IMR-90 (cell line): ENCODE data around the gene LAIR1. TPM values are rescaled to one million over a fixed set of nuclear protein-coding genes. Genes with fewer than 3 reads are reported as not detected.

Experiments
- ATAC-seq: fragments of 200-7000 bp; cut with Tn5 transposase; 2 replicates; pipeline ENCODE4 v1.9.1; 2020; ENCODE audit warnings: low read depth, mild to moderate bottlenecking, moderate library complexity
- BruUV-seq: library from RNA; stranded (reverse); fragments of 400-500 nt; replicated peaks from 2 replicates; lab custom pipeline; 2021; lab: Mats Ljungman, UMichigan
- CTCF ChIA-PET: fragments of 300-600 bp; formaldehyde crosslinking; extraction: SDS; loops from one replicate; lab custom pipeline; 2021; ENCODE audit warnings: antibody characterized with exemption; lab: Yijun Ruan, JAX
- POLR2A ChIA-PET: fragments of 300-600 bp; sonication (Branson Sonifier 250); formaldehyde crosslinking; loops from one replicate; lab custom pipeline; 2022; ENCODE audit warnings: antibody characterized with exemption; ENCODE audit not compliant: unreplicated experiment; lab: Charles Lee
- DNase-seq: peaks from one replicate; pipeline ENCODE4 v3.0.0; 2013
- H2AFZ ChIP-seq: replicated peaks from 2 replicates; pipeline ENCODE3; 2013; ENCODE audit warnings: low read length, mild to moderate bottlenecking; ENCODE audit not compliant: poor library complexity
- H2AK5ac ChIP-seq: 2 replicates; pipeline ENCODE4 v1.6.1; 2013; ENCODE audit warnings: low read depth, low read length, inconsistent platforms
- H2AK9ac ChIP-seq: replicated peaks from 2 replicates; pipeline ENCODE3; 2013; ENCODE audit warnings: mild to moderate bottlenecking, low read depth, low read length, moderate library complexity; ENCODE audit not compliant: poor library complexity
- H2BK120ac ChIP-seq: 2 replicates; pipeline ENCODE4 v1.6.1; 2013; ENCODE audit warnings: low read depth, low read length, inconsistent platforms
- H2BK15ac ChIP-seq: 3 replicates; pipeline ENCODE4 v1.6.1; 2013; ENCODE audit warnings: low read depth, low read length, inconsistent platforms
- H2BK20ac ChIP-seq: 2 replicates; pipeline ENCODE4 v1.6.1; 2013; ENCODE audit warnings: low read depth, mild to moderate bottlenecking, inconsistent platforms, low read length, moderate library complexity
- H2BK5ac ChIP-seq: 2 replicates; pipeline ENCODE4 v1.6.1; 2013; ENCODE audit warnings: mild to moderate bottlenecking, low read depth, low read length, inconsistent platforms; ENCODE audit not compliant: poor library complexity, severe bottlenecking
- H3K14ac ChIP-seq: replicated peaks from 2 replicates; pipeline ENCODE4 v1.6.1; 2013; ENCODE audit warnings: low read depth, low read length, inconsistent platforms
- H3K18ac ChIP-seq: 2 replicates; pipeline ENCODE4 v1.6.1; 2013; ENCODE audit warnings: low read depth, low read length, control low read depth
- H3K23ac ChIP-seq: 2 replicates; pipeline ENCODE4 v1.6.1; 2013; ENCODE audit warnings: low read depth, low read length, inconsistent platforms
- H3K27ac ChIP-seq: 2 replicates; pipeline ENCODE4 v1.5.1; 2013; ENCODE audit warnings: mild to moderate bottlenecking, control low read depth, low read length; ENCODE audit not compliant: insufficient read depth
- H3K27me3 ChIP-seq: 2 replicates; pipeline ENCODE4 v1.6.1; 2013; ENCODE audit warnings: low read length; ENCODE audit not compliant: control insufficient read depth, insufficient read depth
- H3K36me3 ChIP-seq: 2 replicates; pipeline ENCODE4 v1.6.1; 2013; ENCODE audit warnings: low read length, mixed read lengths; ENCODE audit not compliant: control insufficient read depth, insufficient read depth
- H3K4ac ChIP-seq: 2 replicates; pipeline ENCODE4 v1.6.1; 2013; ENCODE audit warnings: low read depth, low read length, inconsistent platforms
- H3K4me1 ChIP-seq: 2 replicates; pipeline ENCODE4 v1.6.1; 2013; ENCODE audit warnings: low read length, mixed read lengths; ENCODE audit not compliant: control insufficient read depth, insufficient read depth
- H3K4me2 ChIP-seq: 2 replicates; pipeline ENCODE4 v1.6.1; 2013; ENCODE audit warnings: low read depth, mild to moderate bottlenecking, control low read depth, low read length, moderate library complexity
- H3K4me3 ChIP-seq: 2 replicates; pipeline ENCODE4 v1.5.1; 2013; ENCODE audit warnings: low read depth, mild to moderate bottlenecking, control low read depth, low read length, moderate library complexity; ENCODE audit not compliant: insufficient read depth
- H3K56ac ChIP-seq: 2 replicates; pipeline ENCODE4 v1.6.1; 2013; ENCODE audit warnings: low read length, inconsistent platforms; ENCODE audit not compliant: insufficient read depth; ENCODE audit errors: extremely low read depth
- H3K79me1 ChIP-seq, 2 experiments: 2 replicates each; pipeline ENCODE4 v1.6.1; 2013; ENCODE audit warnings: low read length in 2 of 2, inconsistent platforms in 1 of 2, low read depth in 1 of 2
- H3K9ac ChIP-seq: 2 replicates; pipeline ENCODE4 v1.6.1; 2013; ENCODE audit warnings: low read depth, low read length, control low read depth
- H3K9me1 ChIP-seq: 2 replicates; pipeline ENCODE4 v1.6.1; 2013; ENCODE audit warnings: low read length, inconsistent platforms; ENCODE audit not compliant: insufficient read depth
- H3K9me3 ChIP-seq: 2 replicates; pipeline ENCODE4 v1.6.1; 2013; ENCODE audit warnings: low read length; ENCODE audit not compliant: control insufficient read depth, insufficient read depth
- H4K20me1 ChIP-seq: 2 replicates; pipeline ENCODE4 v1.6.1; 2013; ENCODE audit warnings: low read length, inconsistent platforms; ENCODE audit not compliant: insufficient read depth
- H4K5ac ChIP-seq: 2 replicates; pipeline ENCODE4 v1.6.1; 2013; ENCODE audit warnings: mild to moderate bottlenecking, low read depth, low read length, control low read depth
- H4K8ac ChIP-seq, 2 experiments: 2 replicates each; pipeline ENCODE4 v1.6.1; 2013; ENCODE audit warnings: low read depth in 2 of 2, low read length in 2 of 2, control low read depth in 1 of 2, inconsistent platforms in 1 of 2
- H4K91ac ChIP-seq: 2 replicates; pipeline ENCODE4 v1.6.1; 2013; ENCODE audit warnings: low read depth, low read length, inconsistent platforms; ENCODE audit not compliant: insufficient read depth
- BHLHE40 ChIP-seq: fragments of 150-350 bp; IDR thresholded peaks from 2 replicates; pipeline ENCODE4 v1.6.1; 2016; ENCODE audit warnings: mild to moderate bottlenecking, low read depth, low read length
- CEBPB ChIP-seq: IDR thresholded peaks from 2 replicates; pipeline ENCODE4 v1.6.1; 2012; ENCODE audit warnings: low read depth, low read length, improper control_type of control experiment
- CHD1 ChIP-seq: IDR thresholded peaks from 2 replicates; pipeline ENCODE4 v1.6.1; 2012; ENCODE audit warnings: low read depth, low read length, improper control_type of control experiment
- MAFK ChIP-seq: IDR thresholded peaks from 2 replicates; pipeline ENCODE4 v1.6.1; 2012; ENCODE audit warnings: low read depth, low read length, improper control_type of control experiment
- MAZ ChIP-seq: IDR thresholded peaks from 2 replicates; pipeline ENCODE4 v1.6.1; 2012; ENCODE audit warnings: low read depth, mild to moderate bottlenecking, low read length, improper control_type of control experiment, moderate library complexity, borderline replicate concordance
- NFE2L2 ChIP-seq: fragments of 150-350 bp; IDR thresholded peaks from 2 replicates; pipeline ENCODE4 v1.6.1; 2016; ENCODE audit warnings: low read depth, mild to moderate bottlenecking, low read length
- RAD21 ChIP-seq: IDR thresholded peaks from 2 replicates; pipeline ENCODE4 v1.6.1; 2012; ENCODE audit warnings: low read length, improper control_type of control experiment
- RCOR1 ChIP-seq: IDR thresholded peaks from 2 replicates; pipeline ENCODE4 v1.6.1; 2012; ENCODE audit warnings: mild to moderate bottlenecking, low read length, improper control_type of control experiment; ENCODE audit not compliant: insufficient replicate concordance
- SMC3 ChIP-seq: fragments of 150-350 bp; IDR thresholded peaks from 2 replicates; pipeline ENCODE4 v1.6.1; 2016; ENCODE audit warnings: low read depth, mild to moderate bottlenecking, antibody characterized with exemption, low read length, moderate library complexity
- WGBS, 2 experiments: methylation state at CpG; one replicate each; pipeline versions ENCODE4 v1.1.5 to v1.1.7; 2013; ENCODE audit warnings: missing lambda C conversion rate in 2 of 2; ENCODE audit not compliant: insufficient read length in 1 of 2; ENCODE audit errors: extremely low coverage in 2 of 2; 5-methylcytosine and 5-hydroxymethylcytosine counted together
- dilution Hi-C: fragments of 300-500 bp; cut with HindIII; formaldehyde crosslinking; loops from one replicate; pipeline ENCODE4 v1.14.3; 2018; ENCODE audit warnings: low sequenced_read_pairs; ENCODE audit not compliant: unreplicated experiment
- in situ Hi-C: fragments of 300-500 bp; cut with MboI; formaldehyde crosslinking; loops from 3 replicates; pipeline ENCODE4 v1.14.3; 2019; ENCODE audit warnings: low sequenced_read_pairs, inconsistent platforms, mixed read lengths
- intact Hi-C: fragments of 100-400 bp; cut with micrococcal nuclease; formaldehyde crosslinking; loops from 2 replicates; pipeline ENCODE4 v1.10.0; 2022
- polyA plus RNA-seq, 3 experiments: library from polyadenylated mRNA; depleted of rRNA; stranded (reverse); fragments of >200 nt; gene quantifications; 2 replicates each; pipeline ENCODE4 v1.2.3, GENCODE V29; 2012; ENCODE audit warnings: low replicate concordance in 1 of 3
- total RNA-seq: library from RNA; depleted of rRNA; stranded (reverse); fragments of >200 nt; gene quantifications from 2 replicates; pipeline ENCODE4 v1.2.3, GENCODE V29; 2012
- TF ChIP-seq, protein P1 (sequence below): fragments of 150-350 bp; IDR thresholded peaks from 2 replicates; pipeline ENCODE4 v1.6.1; 2017; ENCODE audit warnings: mild to moderate bottlenecking, antibody characterized with exemption, low read length, low read depth

The LAIR1 gene
- total and polyA plus RNA-seq, 2 of the 4 experiments (the other 2 are of a cell fraction), result not detected

DNA sequence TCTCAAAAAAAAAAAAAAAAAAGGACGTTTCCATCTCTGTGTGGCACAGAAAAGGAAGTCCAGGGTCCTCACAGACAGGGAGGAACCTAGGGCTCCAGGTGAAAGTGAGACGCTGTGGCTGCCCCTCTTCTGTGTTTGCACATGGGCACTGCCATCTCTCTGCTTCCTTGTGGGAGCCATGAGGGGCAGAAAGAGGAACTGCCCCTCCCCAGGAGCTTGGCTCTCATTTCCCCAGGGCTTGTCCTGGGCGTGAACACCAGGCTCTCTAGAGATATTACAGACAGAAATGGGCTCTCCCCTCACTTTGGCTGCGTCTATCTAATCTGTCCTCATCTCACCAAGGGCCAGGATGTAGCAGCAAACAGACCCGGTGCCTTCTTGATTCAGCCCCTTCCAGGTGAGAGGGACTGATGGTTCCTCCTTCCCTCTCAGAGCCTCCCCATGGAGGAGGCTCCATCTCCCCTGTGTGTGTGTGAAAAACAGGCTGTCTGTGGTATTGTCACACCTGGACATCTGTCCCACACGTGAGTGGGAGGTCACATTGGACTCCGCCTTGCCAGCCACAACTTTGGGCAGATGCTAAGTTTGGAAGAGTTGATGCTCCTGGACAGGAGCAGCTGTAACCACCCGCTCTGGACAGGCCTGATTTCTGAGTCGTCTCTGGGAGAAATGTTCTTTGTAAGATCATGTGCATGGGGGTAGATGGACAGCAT, 24.9 kb downstream of the LAIR1 start:
- no peak overlapping the region for H3K4me2 ChIP-seq
- no peak overlapping the region for H3K23ac ChIP-seq
- in situ Hi-C loops (no loop called here), dilution Hi-C loops (no loop called here), intact Hi-C loops (no loop called here)
- no TSS peak for BruUV-seq
- H3K4me3 ChIP-seq, result no peak overlapping the region
- no peaks in the 10 kb centered on the region for H3K9me1 ChIP-seq
- H3K27ac ChIP-seq, result no peak overlapping the region
- ATAC-seq (no peak), DNase-seq (no peak)
- no peak overlapping the region for H4K8ac ChIP-seq
- TF ChIP-seq CHD1 (no peak), MAZ (no peak), RAD21 (no peak), CEBPB (no peak), MAFK (no peak), NFE2L2 (no peak), BHLHE40 (no peak), SMC3 (no peak), RCOR1 (no peak)
- TF ChIP-seq, protein P1, sequence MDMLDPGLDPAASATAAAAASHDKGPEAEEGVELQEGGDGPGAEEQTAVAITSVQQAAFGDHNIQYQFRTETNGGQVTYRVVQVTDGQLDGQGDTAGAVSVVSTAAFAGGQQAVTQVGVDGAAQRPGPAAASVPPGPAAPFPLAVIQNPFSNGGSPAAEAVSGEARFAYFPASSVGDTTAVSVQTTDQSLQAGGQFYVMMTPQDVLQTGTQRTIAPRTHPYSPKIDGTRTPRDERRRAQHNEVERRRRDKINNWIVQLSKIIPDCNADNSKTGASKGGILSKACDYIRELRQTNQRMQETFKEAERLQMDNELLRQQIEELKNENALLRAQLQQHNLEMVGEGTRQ, result no peak
- H3K18ac ChIP-seq, result no peak overlapping the region
- no peak overlapping the region for H2BK120ac ChIP-seq
- H3K4me1 ChIP-seq, result no peaks in the 10 kb centered on the region
- H4K5ac ChIP-seq, result no peak overlapping the region
- H3K9ac ChIP-seq, result no peak overlapping the region
- H3K9me3 ChIP-seq, result peaks cover 10% of the 10 kb centered on the region
- H3K56ac ChIP-seq, result no peak overlapping the region
- H3K36me3 ChIP-seq, result no peaks in the 10 kb centered on the region
- H2AK9ac ChIP-seq, result no peak overlapping the region
- WGBS, 2 experiments, result 53% methylated on average over 3 of the region's 9 CpGs; no CpG with 5 or more reads in 1 of the 2 experiments
- H3K14ac ChIP-seq, result no peak overlapping the region
- no peak overlapping the region for H4K91ac ChIP-seq
- H4K20me1 ChIP-seq, result no peaks in the 10 kb centered on the region
- no peak overlapping the region for H2AFZ ChIP-seq
- H2AK5ac ChIP-seq, result no peak overlapping the region
- no peak overlapping the region for H2BK20ac ChIP-seq
- no peak overlapping the region for H2BK5ac ChIP-seq
- H2BK15ac ChIP-seq, result no peak overlapping the region
- no peaks in the 10 kb centered on the region for H3K79me1 ChIP-seq
- POLR2A ChIA-PET, result no interaction called here
- CTCF ChIA-PET, result no interaction called here
- H3K27me3 ChIP-seq, result no peaks in the 10 kb centered on the region
- no peak overlapping the region for H3K4ac ChIP-seq
